GM21367 (cell line): ENCODE data around the gene SCAMP3.

Experiments used
- ATAC-seq: cut with Tn5 transposase; IDR thresholded peaks from one replicate; pipeline ENCODE4 v1.9.1; 2021; ENCODE audit not compliant: unreplicated experiment

Gene SCAMP3

DNA sequence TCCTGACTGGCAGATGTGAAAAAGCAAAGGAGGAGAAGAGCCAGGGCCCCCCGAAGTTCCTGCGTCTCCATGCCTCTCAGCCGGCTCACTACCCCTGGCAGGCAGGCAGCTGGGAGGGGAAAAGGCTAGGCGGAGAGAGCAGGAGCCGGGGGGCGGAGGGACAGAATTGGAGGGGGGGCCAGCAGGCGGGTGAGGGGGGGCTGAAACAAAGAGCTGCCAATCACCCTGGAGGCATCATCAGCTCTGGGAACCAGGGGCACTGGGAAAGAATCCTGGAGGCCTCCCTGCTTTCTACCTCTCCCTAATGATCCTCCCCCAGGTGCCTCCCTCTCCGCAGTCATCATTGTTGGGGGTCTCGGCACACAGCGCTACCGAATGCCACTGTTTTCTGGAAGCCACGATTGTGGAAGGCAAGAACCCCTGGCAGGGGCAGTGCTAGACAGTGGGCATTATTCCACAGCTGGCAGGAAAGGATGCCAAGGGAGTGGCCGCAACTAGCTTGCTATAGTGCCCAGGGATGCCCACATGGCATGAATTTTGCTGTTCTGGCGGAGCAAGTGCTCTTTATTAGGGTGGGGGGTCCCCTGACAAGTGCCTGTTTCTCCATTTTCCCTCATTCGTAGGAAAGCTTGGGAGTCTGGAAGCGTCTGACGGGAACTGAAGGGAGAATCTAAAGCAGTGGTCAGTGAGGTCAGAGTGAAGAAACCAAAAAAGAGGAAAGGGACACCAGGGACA lies 54.2 kb downstream of the SCAMP3 start, which contains the start of gene THBS3:
TSS of gene THBS3 (minus strand) at position 92 of the 735 bp plus-strand sequence. CDS start at position 71, 21 bp downstream.
- ATAC-seq = no peak

GRCh38 chr1:155206891-155207805 lies 55.0 kb downstream of the SCAMP3 start:
- no peak for ATAC-seq
